ENCODE results near the gene CNR2. TPM values are rescaled to one million over a fixed set of nuclear protein-coding genes. Genes with fewer than 3 reads are reported as not detected.

Gene CNR2
- total RNA-seq, 1 donor from 2014 or later, result not detected

DNA sequence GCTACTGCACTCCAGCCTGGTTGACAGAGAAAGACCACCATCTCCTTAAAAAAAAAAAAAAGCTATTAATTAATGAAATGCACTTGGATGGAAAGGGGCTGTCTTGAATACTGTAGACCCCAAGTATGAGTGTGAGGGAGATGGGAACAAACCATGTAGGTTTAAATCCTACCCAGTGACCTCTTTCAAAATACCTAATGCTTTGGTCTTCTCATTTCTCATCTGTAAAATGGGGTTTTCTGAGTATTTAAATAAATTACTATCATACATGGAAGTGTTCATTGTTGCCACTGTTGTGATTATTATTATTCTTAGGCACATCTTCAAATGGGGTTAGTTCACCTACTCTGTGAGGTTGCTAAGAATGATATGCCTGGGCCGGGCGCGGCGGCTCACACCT, 27.9 kb downstream of the CNR2 start:
- TF ChIP-seq, protein P1, sequence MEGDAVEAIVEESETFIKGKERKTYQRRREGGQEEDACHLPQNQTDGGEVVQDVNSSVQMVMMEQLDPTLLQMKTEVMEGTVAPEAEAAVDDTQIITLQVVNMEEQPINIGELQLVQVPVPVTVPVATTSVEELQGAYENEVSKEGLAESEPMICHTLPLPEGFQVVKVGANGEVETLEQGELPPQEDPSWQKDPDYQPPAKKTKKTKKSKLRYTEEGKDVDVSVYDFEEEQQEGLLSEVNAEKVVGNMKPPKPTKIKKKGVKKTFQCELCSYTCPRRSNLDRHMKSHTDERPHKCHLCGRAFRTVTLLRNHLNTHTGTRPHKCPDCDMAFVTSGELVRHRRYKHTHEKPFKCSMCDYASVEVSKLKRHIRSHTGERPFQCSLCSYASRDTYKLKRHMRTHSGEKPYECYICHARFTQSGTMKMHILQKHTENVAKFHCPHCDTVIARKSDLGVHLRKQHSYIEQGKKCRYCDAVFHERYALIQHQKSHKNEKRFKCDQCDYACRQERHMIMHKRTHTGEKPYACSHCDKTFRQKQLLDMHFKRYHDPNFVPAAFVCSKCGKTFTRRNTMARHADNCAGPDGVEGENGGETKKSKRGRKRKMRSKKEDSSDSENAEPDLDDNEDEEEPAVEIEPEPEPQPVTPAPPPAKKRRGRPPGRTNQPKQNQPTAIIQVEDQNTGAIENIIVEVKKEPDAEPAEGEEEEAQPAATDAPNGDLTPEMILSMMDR (IDR thresholded peaks at IDR 0.05), result no peak
- TF ChIP-seq POLR2A (IDR thresholded peaks at IDR 0.05) (no peak), POLR2AphosphoS5 (IDR thresholded peaks at IDR 0.05; ENCODE audit: insufficient read depth in 1 of 2, low read depth in 1 of 2) (no peak)
- Histone ChIP-seq H3K27me3 (no peaks in the 10 kb centered on the region), H3K9me3 (no peaks in the 10 kb centered on the region), H3K4me1 (no peaks in the 10 kb centered on the region), H3K4me3 (no peak overlapping the region), H3K36me3 (no peaks in the 10 kb centered on the region), H3K27ac (no peak overlapping the region)
- intact Hi-C loops (cut with DNase I), result no loop called here
- DNase-seq (ENCODE audit: extremely low spot score in 2 of 2), result no peak

GRCh38 chr1:23882746-23883145, 30.4 kb downstream of the CNR2 start:
- Histone ChIP-seq H3K27me3 (no peaks in the 10 kb centered on the region), H3K4me1 (no peaks in the 10 kb centered on the region), H3K9me3 (peaks cover 20% of the 10 kb centered on the region), H3K27ac (no peak overlapping the region), H3K36me3 (no peaks in the 10 kb centered on the region), H3K4me3 (no peak overlapping the region)
- intact Hi-C loops (cut with DNase I), result no loop called here
- TF ChIP-seq POLR2AphosphoS5 (IDR thresholded peaks at IDR 0.05; ENCODE audit: insufficient read depth in 1 of 2, low read depth in 1 of 2), result no peak
- TF ChIP-seq POLR2A (IDR thresholded peaks at IDR 0.05), result no peak
- TF ChIP-seq, protein P1 (IDR thresholded peaks at IDR 0.05), result no peak
- DNase-seq (ENCODE audit: extremely low spot score in 2 of 2), result no peak

DNA sequence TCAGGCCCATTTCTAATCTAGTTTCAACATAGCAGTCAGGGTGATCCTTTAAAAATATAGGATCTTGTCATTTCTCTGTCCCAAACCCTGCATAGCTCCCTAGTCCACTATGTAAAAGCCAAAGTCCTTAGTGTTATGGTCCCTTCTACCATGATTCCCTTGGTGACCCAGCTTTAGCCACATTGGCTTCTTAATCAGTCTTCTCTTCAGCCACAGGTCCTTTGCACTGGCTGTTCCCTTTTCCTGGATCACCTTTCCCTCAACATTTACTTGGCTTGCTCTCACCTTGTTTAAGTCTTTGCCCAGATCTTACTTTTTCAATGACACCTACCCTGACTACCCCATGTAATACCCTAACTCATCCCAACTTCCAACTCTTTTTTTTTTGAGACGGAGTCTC, 33.4 kb downstream of the CNR2 start:
- intact Hi-C loops (cut with DNase I), result no loop called here
- DNase-seq (ENCODE audit: extremely low spot score in 2 of 2), result no peak
- Histone ChIP-seq H3K27ac (no peak overlapping the region), H3K36me3 (no peaks in the 10 kb centered on the region), H3K4me3 (no peak overlapping the region), H3K9me3 (peaks cover 22% of the 10 kb centered on the region), H3K27me3 (no peaks in the 10 kb centered on the region), H3K4me1 (no peaks in the 10 kb centered on the region)
- TF ChIP-seq, protein P1 (IDR thresholded peaks at IDR 0.05), result no peak
- TF ChIP-seq POLR2AphosphoS5 (IDR thresholded peaks at IDR 0.05; ENCODE audit: insufficient read depth in 1 of 2, low read depth in 1 of 2) (no peak), POLR2A (IDR thresholded peaks at IDR 0.05) (no peak)

DNA sequence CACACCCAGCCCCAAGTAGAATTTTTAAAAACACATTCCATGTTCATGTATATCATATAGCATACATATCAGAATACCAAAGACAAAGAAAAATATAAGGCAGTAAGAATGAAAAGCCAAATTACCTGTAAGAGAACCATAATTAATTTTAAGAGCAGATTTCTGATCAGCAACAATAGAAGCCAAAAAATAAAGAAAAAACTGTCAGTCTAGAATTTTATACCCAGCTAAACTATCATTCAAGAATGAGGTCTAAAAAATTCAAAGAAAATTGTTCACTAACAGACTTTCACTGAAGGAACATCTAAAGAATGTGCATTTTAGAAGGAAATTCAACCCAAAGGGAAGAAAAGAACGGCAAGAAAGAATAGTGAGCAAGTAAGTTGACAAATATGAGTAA, 34.5 kb downstream of the CNR2 start:
- no peak for DNase-seq (ENCODE audit: extremely low spot score in 2 of 2)
- H3K36me3 ChIP-seq, result no peaks in the 10 kb centered on the region
- H3K27ac ChIP-seq, result no peak overlapping the region
- H3K4me1 ChIP-seq, result no peaks in the 10 kb centered on the region
- H3K9me3 ChIP-seq, result peaks cover 22% of the 10 kb centered on the region
- TF ChIP-seq POLR2AphosphoS5 (IDR thresholded peaks at IDR 0.05; ENCODE audit: insufficient read depth in 1 of 2, low read depth in 1 of 2) (no peak), POLR2A (IDR thresholded peaks at IDR 0.05) (no peak)
- TF ChIP-seq, protein P1 (IDR thresholded peaks at IDR 0.05), result no peak
- H3K4me3 ChIP-seq, result no peak overlapping the region
- intact Hi-C loops (cut with DNase I), result no loop called here
- H3K27me3 ChIP-seq, result no peaks in the 10 kb centered on the region

DNA sequence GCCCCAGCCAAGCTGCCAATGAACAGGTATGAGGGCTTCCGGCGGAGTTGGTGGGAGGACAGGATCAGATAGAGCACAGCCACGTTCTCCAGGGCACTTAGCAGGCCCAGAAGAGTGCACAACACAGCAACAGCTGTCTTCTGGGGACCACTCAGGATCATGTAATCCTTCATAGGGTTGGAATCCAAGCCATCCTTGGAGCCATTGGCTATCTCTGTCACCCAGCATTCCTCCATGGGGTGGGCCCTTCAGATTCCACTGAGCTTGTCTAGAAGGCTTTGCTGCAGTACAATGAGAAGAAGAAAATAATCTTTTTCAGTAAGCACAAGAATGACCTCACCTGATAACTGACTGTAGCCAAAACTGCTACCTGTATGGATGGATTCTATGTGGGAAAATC, 37.8 kb downstream of the CNR2 start:
- DNase-seq (ENCODE audit: extremely low spot score in 2 of 2), result no peak
- Histone ChIP-seq H3K36me3 (no peaks in the 10 kb centered on the region), H3K27ac (no peak overlapping the region), H3K4me3 (no peak overlapping the region), H3K9me3 (peaks cover 22% of the 10 kb centered on the region), H3K4me1 (no peaks in the 10 kb centered on the region), H3K27me3 (no peaks in the 10 kb centered on the region)
- TF ChIP-seq POLR2A (IDR thresholded peaks at IDR 0.05) (no peak), POLR2AphosphoS5 (IDR thresholded peaks at IDR 0.05; ENCODE audit: insufficient read depth in 1 of 2, low read depth in 1 of 2) (no peak)
- TF ChIP-seq, protein P1 (IDR thresholded peaks at IDR 0.05), result no peak
- intact Hi-C loops (cut with DNase I), result no loop called here

All from vagina (tissue), 2 donors.